ENCODE measurements around the gene CEACAM16. TPM values are rescaled to one million over a fixed set of nuclear protein-coding genes. Genes with fewer than 3 reads are reported as not detected.

The CEACAM16 gene
- total RNA-seq, 1 donor, result not detected

GRCh38 chr19:44757735-44758505 is 59.0 kb downstream of the CEACAM16 start:
- no peak for DNase-seq (ENCODE audit: low read depth in 2 of 3, low spot score in 2 of 3)

DNA sequence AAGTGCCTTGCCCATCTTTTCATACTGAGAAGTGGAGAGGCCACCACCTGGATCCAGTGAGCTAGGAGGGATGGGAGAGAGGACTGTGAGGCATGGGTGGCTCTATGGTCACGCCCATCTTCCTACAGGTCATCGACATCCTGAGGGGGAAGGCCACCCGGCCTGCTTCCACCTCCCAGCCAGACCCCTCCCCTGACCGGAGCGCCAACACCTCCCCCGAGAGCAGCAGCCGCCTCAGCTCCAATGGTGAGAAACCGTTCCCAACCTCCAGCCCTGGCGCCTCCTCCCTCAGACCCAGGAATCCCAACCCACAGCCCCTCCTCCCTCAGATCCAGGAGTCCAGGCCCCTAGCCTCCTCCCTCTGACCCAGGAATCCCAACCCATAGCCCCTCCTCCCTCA is 59.6 kb downstream of the CEACAM16 start:
- no peak for DNase-seq (ENCODE audit: low read depth in 2 of 3, low spot score in 2 of 3)

GRCh38 chr19:44759083-44759804 is 60.3 kb downstream of the CEACAM16 start:
- no peak for DNase-seq (ENCODE audit: low read depth in 2 of 3, low spot score in 2 of 3)

Small RNA genes lying within 50 kb of the gene (small RNA-seq; reads per million reads assigned to genes)
- gene RF00285, result not detected

Other genes starting within 250 kb of the CEACAM16 start
- gene ZNF180, start 198.6 kb upstream of the CEACAM16 start, total RNA-seq, result 18.9 TPM
- gene CEACAM20, start 169.5 kb upstream of the CEACAM16 start, total RNA-seq, result not detected
- not detected for gene IGSF23, start 85.6 kb upstream of the CEACAM16 start, total RNA-seq
- gene PVR, start 55.2 kb upstream of the CEACAM16 start, total RNA-seq, result 29.9 TPM
- 1.6 TPM for gene CEACAM19, start 27.7 kb upstream of the CEACAM16 start, total RNA-seq
- gene BCL3, start 49.6 kb downstream of the CEACAM16 start, total RNA-seq, result 31.0 TPM
- gene CBLC, start 78.7 kb downstream of the CEACAM16 start, total RNA-seq, result 0.54 TPM
- 8.6 TPM for gene BCAM, start 110.0 kb downstream of the CEACAM16 start, total RNA-seq
- gene NECTIN2, start 147.1 kb downstream of the CEACAM16 start, total RNA-seq, result 79.4 TPM
- 57.6 TPM for gene TOMM40, start 192.1 kb downstream of the CEACAM16 start, total RNA-seq
- gene APOE, start 206.6 kb downstream of the CEACAM16 start, total RNA-seq, result 6.2 TPM
- gene APOC1, start 215.5 kb downstream of the CEACAM16 start, total RNA-seq, result 3.0 TPM
- gene APOC4, start 243.1 kb downstream of the CEACAM16 start, total RNA-seq, result not detected
- gene APOC2, start 246.9 kb downstream of the CEACAM16 start, total RNA-seq, result 0.27 TPM